GM12875 (cell line): Measurements from ENCODE around the gene ZNF91.
"Not testable (repeated sequence)": the region's sequence is repeated elsewhere in the genome, so short reads cannot be mapped to it uniquely, and the experiment has no call there.

Source experiments
- H3K4me3 ChIP-seq: one replicate; pipeline ENCODE4 v1.5.1; 2011; ENCODE audit warnings: low read depth, low read length, control low read depth
- TF ChIP-seq, protein P1 (sequence below): IDR thresholded peaks from 2 replicates; pipeline ENCODE4 v1.5.1; 2011; ENCODE audit warnings: low read depth, mild to moderate bottlenecking, control low read depth, inconsistent platforms, low read length, moderate library complexity, borderline replicate concordance; ENCODE audit not compliant: insufficient read depth

ZNF91 gene

DNA sequence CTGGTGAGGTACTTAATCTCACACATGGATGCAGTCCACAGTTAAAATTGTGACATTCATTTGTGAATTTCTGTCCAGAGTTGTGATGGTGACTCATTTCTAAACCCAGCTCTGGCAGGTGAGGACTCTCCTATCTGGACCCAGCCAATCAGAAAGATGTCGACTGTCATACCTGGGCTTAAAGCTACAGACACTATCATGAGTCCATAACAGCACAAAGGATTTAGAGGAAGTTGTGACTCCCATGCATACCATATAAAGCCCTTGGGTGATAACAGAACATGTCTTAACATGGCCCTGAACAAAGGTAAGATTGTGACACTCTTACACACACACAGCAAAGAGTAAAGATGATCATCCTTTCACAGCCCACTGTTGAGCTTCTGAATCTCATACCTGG is 85.3 kb downstream of the ZNF91 start:
- H3K4me3 ChIP-seq = no peak overlapping the region
- TF ChIP-seq, protein P1, sequence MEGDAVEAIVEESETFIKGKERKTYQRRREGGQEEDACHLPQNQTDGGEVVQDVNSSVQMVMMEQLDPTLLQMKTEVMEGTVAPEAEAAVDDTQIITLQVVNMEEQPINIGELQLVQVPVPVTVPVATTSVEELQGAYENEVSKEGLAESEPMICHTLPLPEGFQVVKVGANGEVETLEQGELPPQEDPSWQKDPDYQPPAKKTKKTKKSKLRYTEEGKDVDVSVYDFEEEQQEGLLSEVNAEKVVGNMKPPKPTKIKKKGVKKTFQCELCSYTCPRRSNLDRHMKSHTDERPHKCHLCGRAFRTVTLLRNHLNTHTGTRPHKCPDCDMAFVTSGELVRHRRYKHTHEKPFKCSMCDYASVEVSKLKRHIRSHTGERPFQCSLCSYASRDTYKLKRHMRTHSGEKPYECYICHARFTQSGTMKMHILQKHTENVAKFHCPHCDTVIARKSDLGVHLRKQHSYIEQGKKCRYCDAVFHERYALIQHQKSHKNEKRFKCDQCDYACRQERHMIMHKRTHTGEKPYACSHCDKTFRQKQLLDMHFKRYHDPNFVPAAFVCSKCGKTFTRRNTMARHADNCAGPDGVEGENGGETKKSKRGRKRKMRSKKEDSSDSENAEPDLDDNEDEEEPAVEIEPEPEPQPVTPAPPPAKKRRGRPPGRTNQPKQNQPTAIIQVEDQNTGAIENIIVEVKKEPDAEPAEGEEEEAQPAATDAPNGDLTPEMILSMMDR = no peak

DNA sequence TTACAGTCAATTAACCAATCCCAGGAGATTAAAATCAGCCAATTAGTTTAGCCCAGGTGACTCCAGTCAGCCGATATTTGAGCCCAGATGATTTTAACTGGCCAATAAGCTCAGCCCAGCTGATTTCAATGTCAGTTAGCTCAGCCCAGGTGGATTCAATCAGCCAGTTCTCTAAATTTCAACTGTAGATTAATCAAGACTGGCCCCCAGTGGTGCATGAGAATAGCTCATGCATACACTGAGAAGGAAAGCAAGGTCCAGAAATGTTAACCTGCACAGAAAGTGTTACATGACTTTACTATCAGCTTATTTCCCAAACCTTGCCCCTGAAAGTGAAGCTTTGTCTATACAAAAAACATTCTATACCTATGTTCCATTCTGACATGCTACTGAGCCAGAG is 89.7 kb downstream of the ZNF91 start:
- TF ChIP-seq, protein P1 = no peak
- H3K4me3 ChIP-seq = no peak overlapping the region

DNA sequence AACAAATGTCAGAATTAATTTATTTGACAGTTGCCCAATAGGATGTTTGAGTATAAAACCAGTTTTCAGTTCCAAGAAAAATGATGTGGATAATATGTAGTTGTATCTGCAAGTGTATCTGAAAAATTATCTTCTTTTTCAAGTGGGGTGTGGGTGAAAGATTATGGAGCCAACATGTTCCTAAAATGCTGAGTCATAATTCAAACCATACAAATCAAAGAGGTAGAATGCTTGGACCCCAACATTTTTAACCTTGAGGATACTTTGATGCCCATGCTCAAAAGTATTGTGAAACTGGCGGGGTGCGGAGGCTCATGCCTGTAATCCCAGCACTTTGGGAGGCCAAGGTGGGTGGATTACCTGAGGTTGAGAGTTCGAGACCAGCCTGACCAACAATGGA is 91.0 kb downstream of the ZNF91 start:
- TF ChIP-seq, protein P1 = no peak
- no peak overlapping the region for H3K4me3 ChIP-seq

DNA sequence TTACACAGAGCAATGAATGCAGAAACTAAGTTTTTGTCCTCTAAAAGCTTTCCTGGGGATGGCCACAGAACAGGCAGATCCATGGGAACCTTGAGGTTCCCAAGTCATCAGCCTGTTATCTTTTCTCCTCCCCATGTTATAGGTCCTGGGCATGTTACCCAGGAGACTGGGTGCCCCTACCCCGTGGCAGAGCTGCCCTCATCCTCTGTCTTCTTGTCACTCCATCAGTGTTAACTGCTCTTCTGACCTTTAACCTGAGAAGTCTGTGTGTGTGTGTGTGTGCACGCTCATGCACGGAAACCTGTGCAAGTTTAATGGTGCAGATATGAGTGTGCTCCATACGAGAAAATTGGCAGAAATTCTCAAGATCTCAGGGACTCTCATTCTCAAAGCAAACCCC is 101.1 kb downstream of the ZNF91 start:
- H3K4me3 ChIP-seq = no peak overlapping the region
- TF ChIP-seq, protein P1 = no peak

DNA sequence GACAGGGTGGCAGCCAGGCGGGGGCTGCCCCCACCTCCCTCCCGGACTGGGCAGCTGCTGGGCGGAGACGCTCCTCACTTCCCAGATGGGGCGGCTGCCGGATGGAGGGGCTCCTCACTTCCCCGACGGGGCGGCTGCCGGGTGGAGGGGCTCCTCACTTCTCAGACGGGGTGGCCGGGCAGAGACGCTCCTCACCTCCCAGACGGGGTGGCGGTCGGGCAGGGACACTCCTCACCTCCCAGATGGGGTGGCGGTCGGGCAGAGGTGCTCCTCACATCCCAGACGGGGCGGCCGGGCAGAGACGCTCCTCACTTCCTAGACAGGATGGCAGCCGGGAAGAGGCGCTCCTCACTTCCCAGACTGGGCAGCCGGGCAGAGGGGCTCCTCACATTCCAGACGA is 105.3 kb downstream of the ZNF91 start:
- H3K4me3 ChIP-seq = not testable (repeated sequence)
